ENCODE results near the gene CNTN4. TPM values are rescaled to one million over a fixed set of nuclear protein-coding genes. Genes with fewer than 3 reads are reported as not detected.

CNTN4 gene
- total RNA-seq, 1 donor from 2014 or later = 48.3 TPM

DNA sequence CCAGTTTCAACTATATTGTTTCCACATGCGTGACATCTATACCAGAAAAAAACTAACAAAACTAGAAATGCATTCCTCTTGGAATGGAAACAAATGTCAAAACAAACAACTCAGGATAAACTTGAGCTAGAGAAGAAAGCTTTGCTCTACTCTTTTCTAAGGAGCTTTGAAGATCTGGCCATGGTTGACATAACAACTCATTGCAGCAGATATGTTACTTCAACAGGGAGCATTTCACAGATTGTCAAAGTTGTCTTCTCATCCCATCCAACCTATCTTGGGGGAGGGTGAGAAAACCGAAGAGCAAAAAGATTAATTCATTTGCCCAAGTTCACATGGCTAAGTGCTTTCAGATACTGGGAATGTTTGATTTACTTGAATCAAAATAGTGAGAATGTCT lies 484.4 kb downstream of the CNTN4 start:
- Mint-ChIP-seq H3K36me3 (ENCODE audit: unreplicated experiment) (peaks cover 3% of the 10 kb centered on the region), H3K27ac (ENCODE audit: unreplicated experiment) (no peak overlapping the region), H3K27me3 (ENCODE audit: unreplicated experiment) (no peaks in the 10 kb centered on the region), H3K4me1 (ENCODE audit: unreplicated experiment) (no peaks in the 10 kb centered on the region), H3K9me3 (ENCODE audit: unreplicated experiment) (peaks cover 27% of the 10 kb centered on the region), H3K4me3 (ENCODE audit: unreplicated experiment) (no peak overlapping the region)
- TF ChIP-seq, protein P1, sequence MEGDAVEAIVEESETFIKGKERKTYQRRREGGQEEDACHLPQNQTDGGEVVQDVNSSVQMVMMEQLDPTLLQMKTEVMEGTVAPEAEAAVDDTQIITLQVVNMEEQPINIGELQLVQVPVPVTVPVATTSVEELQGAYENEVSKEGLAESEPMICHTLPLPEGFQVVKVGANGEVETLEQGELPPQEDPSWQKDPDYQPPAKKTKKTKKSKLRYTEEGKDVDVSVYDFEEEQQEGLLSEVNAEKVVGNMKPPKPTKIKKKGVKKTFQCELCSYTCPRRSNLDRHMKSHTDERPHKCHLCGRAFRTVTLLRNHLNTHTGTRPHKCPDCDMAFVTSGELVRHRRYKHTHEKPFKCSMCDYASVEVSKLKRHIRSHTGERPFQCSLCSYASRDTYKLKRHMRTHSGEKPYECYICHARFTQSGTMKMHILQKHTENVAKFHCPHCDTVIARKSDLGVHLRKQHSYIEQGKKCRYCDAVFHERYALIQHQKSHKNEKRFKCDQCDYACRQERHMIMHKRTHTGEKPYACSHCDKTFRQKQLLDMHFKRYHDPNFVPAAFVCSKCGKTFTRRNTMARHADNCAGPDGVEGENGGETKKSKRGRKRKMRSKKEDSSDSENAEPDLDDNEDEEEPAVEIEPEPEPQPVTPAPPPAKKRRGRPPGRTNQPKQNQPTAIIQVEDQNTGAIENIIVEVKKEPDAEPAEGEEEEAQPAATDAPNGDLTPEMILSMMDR (IDR thresholded peaks at IDR 0.05) = no peak
- no peak for DNase-seq (ENCODE audit: extremely low spot score, unreplicated experiment)

DNA sequence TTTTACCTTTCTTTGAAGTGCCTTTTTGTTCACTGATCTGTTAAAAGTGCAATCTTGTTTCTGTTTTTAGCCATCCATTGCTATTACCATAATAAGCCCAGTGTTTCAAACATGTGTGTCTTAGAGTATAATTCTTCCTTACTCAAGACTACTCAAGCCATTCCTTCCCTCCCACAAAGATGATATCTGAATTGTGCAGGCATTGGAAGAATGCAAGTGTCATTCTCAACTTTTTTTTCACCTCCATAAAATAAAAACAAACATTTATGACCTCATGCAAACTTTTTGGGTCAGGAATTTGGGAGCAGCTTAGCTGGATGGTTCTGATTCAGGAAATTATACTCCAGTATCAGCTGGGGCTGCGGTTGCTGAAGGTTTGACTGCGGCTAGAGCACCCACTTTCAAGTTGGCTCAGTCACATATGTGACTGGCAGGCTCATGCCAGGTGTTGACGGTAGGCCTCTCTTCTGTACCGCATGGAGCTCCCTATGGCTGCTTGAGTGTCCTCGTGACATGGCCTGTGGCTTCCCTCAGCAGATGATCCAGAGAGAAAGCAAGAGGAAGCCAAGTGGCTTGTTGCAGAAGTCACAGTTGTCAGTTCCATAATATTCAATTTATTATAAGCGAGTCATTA lies 490.8 kb downstream of the CNTN4 start:
- TF ChIP-seq, protein P1 (IDR thresholded peaks at IDR 0.05) = no peak
- Mint-ChIP-seq H3K36me3 (ENCODE audit: unreplicated experiment) (peaks cover 3% of the 10 kb centered on the region), H3K27ac (ENCODE audit: unreplicated experiment) (no peak overlapping the region), H3K4me3 (ENCODE audit: unreplicated experiment) (no peak overlapping the region), H3K9me3 (ENCODE audit: unreplicated experiment) (peaks cover 48% of the 10 kb centered on the region), H3K4me1 (ENCODE audit: unreplicated experiment) (no peaks in the 10 kb centered on the region), H3K27me3 (ENCODE audit: unreplicated experiment) (no peaks in the 10 kb centered on the region)
- no peak for DNase-seq (ENCODE audit: extremely low spot score, unreplicated experiment)

DNA sequence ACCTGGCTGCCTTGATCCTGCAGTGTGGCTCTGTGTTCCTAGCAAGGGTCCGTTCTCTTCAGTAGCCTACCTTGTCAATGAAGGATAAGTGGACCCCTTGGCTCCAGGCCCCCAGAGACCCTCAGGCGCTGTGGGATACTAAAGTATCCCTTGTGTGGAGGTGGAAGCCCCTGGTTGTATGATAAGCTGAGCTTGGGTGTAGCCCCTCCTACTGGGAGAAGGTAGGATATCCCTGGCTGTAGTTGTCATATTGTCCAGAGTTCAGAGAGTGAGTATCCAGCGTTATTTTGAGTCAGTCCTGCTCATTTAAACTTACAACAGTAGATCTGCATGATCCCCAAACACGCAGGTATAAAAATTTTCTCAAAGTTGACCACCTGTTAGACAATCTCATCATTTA lies 496.8 kb downstream of the CNTN4 start:
- TF ChIP-seq, protein P1 (IDR thresholded peaks at IDR 0.05) = no peak
- Mint-ChIP-seq H3K27me3 (ENCODE audit: unreplicated experiment) (no peaks in the 10 kb centered on the region), H3K27ac (ENCODE audit: unreplicated experiment) (no peak overlapping the region), H3K4me3 (ENCODE audit: unreplicated experiment) (no peak overlapping the region), H3K4me1 (ENCODE audit: unreplicated experiment) (no peaks in the 10 kb centered on the region), H3K9me3 (ENCODE audit: unreplicated experiment) (peaks cover 23% of the 10 kb centered on the region), H3K36me3 (ENCODE audit: unreplicated experiment) (no peaks in the 10 kb centered on the region)
- DNase-seq (ENCODE audit: extremely low spot score, unreplicated experiment) = no peak

DNA sequence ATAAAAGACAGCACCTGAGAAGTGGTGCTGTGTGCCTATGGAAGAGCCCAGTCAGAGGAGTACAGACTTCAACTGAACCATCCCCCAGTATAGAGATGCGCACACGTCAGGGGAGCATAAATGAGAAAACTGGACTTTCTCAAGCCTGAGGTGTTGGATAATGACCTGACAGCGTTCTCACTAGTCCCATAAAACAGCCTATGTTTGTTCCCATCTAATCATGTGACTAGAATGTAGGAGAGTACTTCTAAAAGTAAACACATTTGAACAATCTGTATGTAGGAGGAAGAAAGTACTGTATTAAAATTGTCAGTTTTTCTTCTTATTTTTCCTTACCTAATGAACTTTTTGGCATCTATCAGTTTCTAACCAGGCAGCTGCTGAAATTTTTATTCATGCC lies 498.9 kb downstream of the CNTN4 start:
- Mint-ChIP-seq H3K4me1 (ENCODE audit: unreplicated experiment) (no peaks in the 10 kb centered on the region), H3K9me3 (ENCODE audit: unreplicated experiment) (peaks cover 16% of the 10 kb centered on the region), H3K36me3 (ENCODE audit: unreplicated experiment) (no peaks in the 10 kb centered on the region), H3K27ac (ENCODE audit: unreplicated experiment) (no peak overlapping the region), H3K4me3 (ENCODE audit: unreplicated experiment) (no peak overlapping the region), H3K27me3 (ENCODE audit: unreplicated experiment) (no peaks in the 10 kb centered on the region)
- no peak for DNase-seq (ENCODE audit: extremely low spot score, unreplicated experiment)
- TF ChIP-seq, protein P1 (IDR thresholded peaks at IDR 0.05) = no peak

DNA sequence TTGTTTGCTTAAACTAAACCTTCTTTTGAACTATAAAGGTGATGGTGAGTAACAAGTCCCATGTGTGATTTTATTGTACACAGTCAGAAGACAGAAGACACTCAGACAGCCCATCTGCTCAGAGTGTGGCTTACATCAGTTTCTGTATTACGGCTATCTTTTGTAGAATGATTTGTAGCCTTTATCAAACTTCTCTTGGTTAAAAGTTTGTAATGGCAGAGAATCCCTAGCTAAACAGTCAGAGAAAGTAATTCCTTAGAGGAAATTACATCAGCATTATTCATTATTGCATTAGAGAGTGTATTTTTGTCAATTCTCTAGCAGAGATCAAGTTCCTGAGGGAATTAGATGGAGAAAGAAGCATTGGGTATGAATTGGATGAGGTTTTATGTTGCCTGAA lies 500.8 kb downstream of the CNTN4 start:
- Mint-ChIP-seq H3K36me3 (ENCODE audit: unreplicated experiment) (no peaks in the 10 kb centered on the region), H3K27ac (ENCODE audit: unreplicated experiment) (no peak overlapping the region)

More for the DNA sequence above, 500.8 kb downstream of the CNTN4 start:
- H3K9me3 Mint-ChIP-seq (ENCODE audit: unreplicated experiment) = peaks cover 3% of the 10 kb centered on the region
- no peaks in the 10 kb centered on the region for H3K27me3 Mint-ChIP-seq (ENCODE audit: unreplicated experiment)
- TF ChIP-seq, protein P1 (IDR thresholded peaks at IDR 0.05) = no peak
- H3K4me3 Mint-ChIP-seq (ENCODE audit: unreplicated experiment) = no peak overlapping the region
- no peak for DNase-seq (ENCODE audit: extremely low spot score, unreplicated experiment)
- no peaks in the 10 kb centered on the region for H3K4me1 Mint-ChIP-seq (ENCODE audit: unreplicated experiment)

All from osteocyte (in vitro differentiated cells).